B cell (primary cell): Measurements from ENCODE around the gene SLC4A3. TPM values are rescaled to one million over a fixed set of nuclear protein-coding genes. Genes with fewer than 3 reads are reported as not detected.

Experiments used
- ATAC-seq: fragments of 200-7000 bp; cut with Tn5 transposase; one replicate; pipeline ENCODE4 v1.10.0; 2021; ENCODE audit warnings: low read depth, mild to moderate bottlenecking, moderate number of reproducible peaks, moderate library complexity
- CTCF ChIA-PET: fragments of 350-600 bp; sonication (Branson Sonifier 250); formaldehyde crosslinking; loops from one replicate; lab custom pipeline; 2021; ENCODE audit warnings: antibody characterized with exemption, inconsistent platforms; lab: Charles Lee
- POLR2A ChIA-PET: fragments of 350-600 bp; sonication (Branson Sonifier 250); formaldehyde crosslinking; loops from one replicate; lab custom pipeline; 2021; ENCODE audit warnings: antibody characterized with exemption; lab: Charles Lee
- DNase-seq: peaks from one replicate; pipeline ENCODE4 v3.0.0; 2013
- H2AFZ ChIP-seq: 2 replicates; pipeline ENCODE4 v1.6.1; 2012; ENCODE audit warnings: mild to moderate bottlenecking, low read depth, low read length; ENCODE audit not compliant: insufficient read depth, poor library complexity, severe bottlenecking
- H3K27ac ChIP-seq, 2 donors: 1 replicate in 1 of 2; 2 replicates in 1 of 2; pipeline ENCODE4 v1.5.1; 2012 to 2013; ENCODE audit warnings: low read length in 2 of 2, mild to moderate bottlenecking in 2 of 2, moderate library complexity in 1 of 2
- H3K27me3 ChIP-seq, 4 experiments: fragments of 200-600 bp in 1 of 4; sonication (generic) in 1 of 4; replicated peaks in 1 of 4; 1 replicate in 2 of 4; 2 replicates in 2 of 4; pipeline versions ENCODE4 v1.6.1 to v1.7.0; 2013 to 2016; ENCODE audit warnings: low read length in 3 of 4, mild to moderate bottlenecking in 2 of 4, mixed read lengths in 1 of 4, moderate library complexity in 1 of 4; ENCODE audit not compliant: insufficient read depth in 4 of 4, control insufficient read depth in 3 of 4; ENCODE audit errors: control extremely low read depth in 1 of 4
- H3K36me3 ChIP-seq, 2 experiments: replicated peaks in 1 of 2; 1 replicate in 1 of 2; 2 replicates in 1 of 2; pipeline versions ENCODE4 v1.6.1 to v1.7.1; 2013; ENCODE audit warnings: low read length in 1 of 2; ENCODE audit not compliant: insufficient read depth in 2 of 2, control insufficient read depth in 1 of 2; ENCODE audit errors: control extremely low read depth in 1 of 2, extremely low read depth in 1 of 2
- H3K4me1 ChIP-seq, 2 donors: fragments of 200-600 bp in 1 of 2; sonication (generic) in 1 of 2; 1 replicate in 1 of 2; 2 replicates in 1 of 2; pipeline versions ENCODE4 v1.5.1 to v1.6.1; 2013 to 2017; ENCODE audit warnings: low read length in 2 of 2; ENCODE audit not compliant: control insufficient read depth in 2 of 2, insufficient read depth in 2 of 2
- H3K4me2 ChIP-seq: replicated peaks from 2 replicates; pipeline ENCODE3; 2012; ENCODE audit warnings: mild to moderate bottlenecking, low read depth, low read length; ENCODE audit not compliant: poor library complexity, severe bottlenecking
- H3K4me3 ChIP-seq, 5 experiments: fragments of 200-600 bp in 1 of 5; sonication (generic) in 1 of 5; 1 replicate in 3 of 5; 2 replicates in 2 of 5; pipeline versions ENCODE4 v1.5.1 to v1.7.0; 2011 to 2016; ENCODE audit warnings: low read length in 4 of 5, mild to moderate bottlenecking in 4 of 5, low read depth in 2 of 5, control low read depth in 1 of 5, moderate library complexity in 1 of 5; ENCODE audit not compliant: insufficient read depth in 1 of 5; ENCODE audit errors: control extremely low read depth in 1 of 5, extremely low read depth in 1 of 5
- H3K79me2 ChIP-seq: fragments of 200-600 bp; sonication (generic); one replicate; pipeline ENCODE4 v1.6.0; 2016; ENCODE audit warnings: low read length; ENCODE audit not compliant: control insufficient read depth, insufficient read depth
- H3K9ac ChIP-seq: fragments of 200-600 bp; sonication (generic); 2 replicates; pipeline ENCODE4 v1.6.1; 2017; ENCODE audit warnings: mild to moderate bottlenecking, low read length, moderate library complexity
- H3K9me3 ChIP-seq, 3 donors: one replicate each; pipeline versions ENCODE4 v1.6.1 to v1.7.1; 2013; ENCODE audit warnings: low read length in 2 of 3; ENCODE audit not compliant: control insufficient read depth in 2 of 3, insufficient read depth in 1 of 3; ENCODE audit errors: control extremely low read depth in 1 of 3
- H4K20me1 ChIP-seq: 2 replicates; pipeline ENCODE4 v1.6.0; 2012; ENCODE audit warnings: mild to moderate bottlenecking, low read length; ENCODE audit not compliant: insufficient read depth, control insufficient read depth, poor library complexity, severe bottlenecking
- H3K27ac Mint-ChIP-seq: one replicate; pipeline ENCODE4 v1.8.0; 2021; ENCODE audit warnings: mixed read lengths
- H3K27me3 Mint-ChIP-seq: one replicate; pipeline ENCODE4 v1.8.0; 2021; ENCODE audit warnings: mixed read lengths
- H3K4me1 Mint-ChIP-seq: one replicate; pipeline ENCODE4 v1.8.0; 2021; ENCODE audit warnings: mixed read lengths
- H3K4me3 Mint-ChIP-seq: one replicate; pipeline ENCODE4 v1.8.0; 2021; ENCODE audit warnings: mixed read lengths
- H3K9me3 Mint-ChIP-seq: one replicate; pipeline ENCODE4 v1.8.0; 2022; ENCODE audit warnings: mixed read lengths; ENCODE audit not compliant: insufficient read depth
- CTCF ChIP-seq: fragments of 200-600 bp; IDR thresholded peaks from one replicate; pipeline ENCODE4 v1.8.0; 2022; ENCODE audit warnings: antibody characterized with exemption, mild to moderate bottlenecking
- EZH2 ChIP-seq: IDR thresholded peaks from 2 replicates; pipeline ENCODE4 v1.6.1; 2012; ENCODE audit warnings: borderline replicate concordance, low read depth, mild to moderate bottlenecking, moderate library complexity, low read length; ENCODE audit not compliant: insufficient read depth, poor library complexity, severe bottlenecking
- WGBS: methylation state at CpG from one replicate; pipeline ENCODE4 v1.1.5; 2013; ENCODE audit warnings: missing lambda C conversion rate; ENCODE audit not compliant: insufficient coverage; 5-methylcytosine and 5-hydroxymethylcytosine counted together
- intact Hi-C: fragments of 100-400 bp; cut with micrococcal nuclease; formaldehyde crosslinking; loops from one replicate; pipeline ENCODE4 v1.10.0; 2022
- polyA plus RNA-seq: library from polyadenylated mRNA; depleted of rRNA; stranded (reverse); fragments of >200 nt; gene quantifications from 2 replicates; pipeline ENCODE4 v1.2.3, GENCODE V29; 2012
- total RNA-seq, 2 donors: library from RNA; stranded (reverse); fragments of 120-200 nt in 1 of 2; gene quantifications; 1 replicate in 1 of 2; 2 replicates in 1 of 2; pipeline versions ENCODE4 v1.2.3 to v1.2.4, GENCODE V29; 2013 to 2022

SLC4A3 gene
- total and polyA plus RNA-seq, 2 donors (not counting 1 experiment from before 2014, with no cell fraction given): 0.16 TPM; not detected in 1

- no peaks in the 10 kb centered on the region for H4K20me1 ChIP-seq
- no peaks in the 10 kb centered on the region for H3K79me2 ChIP-seq
- no peak overlapping the region for H3K4me2 ChIP-seq
- ATAC-seq: no peak
- H3K9ac ChIP-seq: no peak overlapping the region
- no peaks in the 10 kb centered on the region for H3K9me3 Mint-ChIP-seq
- H3K4me3 ChIP-seq: no peak overlapping the region
- CTCF ChIA-PET: interaction anchor here (1.6 kb wide), 1 partner anchor 8 kb away, joined by 3 read pairs; no protein-coding TSS in a partner anchor
- intact Hi-C loops: no loop called here
- H3K4me1 Mint-ChIP-seq: peaks cover 13% of the 10 kb centered on the region
- POLR2A ChIA-PET: no interaction called here
- no peak overlapping the region for H3K27ac ChIP-seq
- WGBS: 91% methylated on average over 12 of the region's 12 CpGs
- TF ChIP-seq CTCF (no peak), EZH2 (no peak)
- H3K27ac Mint-ChIP-seq: no peak overlapping the region
- H3K4me1 ChIP-seq: peaks cover 9% of the 10 kb centered on the region in 2 donors
- no peak overlapping the region for H3K4me3 Mint-ChIP-seq
- H3K27me3 Mint-ChIP-seq: no peaks in the 10 kb centered on the region
- H3K9me3 ChIP-seq: no peaks in the 10 kb centered on the region
- peaks cover 0 to 19% of the 10 kb centered on the region in 2 experiments for H3K36me3 ChIP-seq
- DNase-seq: no peak
- H3K27me3 ChIP-seq: no peaks in the 10 kb centered on the region
- no peak overlapping the region for H2AFZ ChIP-seq
Measured at GRCh38 chr2:219615894-219616293, 11.5 kb upstream of the SLC4A3 start.

- H3K27ac Mint-ChIP-seq: no peak overlapping the region
- WGBS: no CpG with 5 or more reads among the region's 4 CpGs
Measured at GRCh38 chr2:219616550-219616949, 10.9 kb upstream of the SLC4A3 start.

More at GRCh38 chr2:219616550-219616949, 10.9 kb upstream of the SLC4A3 start:
- ATAC-seq (no peak), DNase-seq (no peak)
- no peak overlapping the region for H3K9ac ChIP-seq
- no peaks in the 10 kb centered on the region for H3K79me2 ChIP-seq
- H3K4me2 ChIP-seq: no peak overlapping the region
- POLR2A ChIA-PET: no interaction called here
- intact Hi-C loops: no loop called here
- CTCF ChIA-PET: interaction anchor here (1.6 kb wide), 1 partner anchor 9 kb away, joined by 3 read pairs; no protein-coding TSS in a partner anchor
- H3K36me3 ChIP-seq: peaks cover 0 to 18% of the 10 kb centered on the region in 2 experiments
- no peak overlapping the region for H3K4me3 Mint-ChIP-seq
- no peaks in the 10 kb centered on the region for H3K9me3 ChIP-seq
- H3K4me3 ChIP-seq: no peak overlapping the region
- H3K27ac ChIP-seq: no peak overlapping the region
- TF ChIP-seq CTCF: no peak
- no peak for TF ChIP-seq EZH2
- H3K27me3 Mint-ChIP-seq: no peaks in the 10 kb centered on the region
- H3K9me3 Mint-ChIP-seq: no peaks in the 10 kb centered on the region
- peaks cover 11% of the 10 kb centered on the region for H3K4me1 Mint-ChIP-seq
- peaks cover 9% of the 10 kb centered on the region in 2 donors for H3K4me1 ChIP-seq
- H3K27me3 ChIP-seq: no peaks in the 10 kb centered on the region
- no peak overlapping the region for H2AFZ ChIP-seq
- no peaks in the 10 kb centered on the region for H4K20me1 ChIP-seq
